ENCODE measurements around the gene DAAM1.

DAAM1 gene

DNA sequence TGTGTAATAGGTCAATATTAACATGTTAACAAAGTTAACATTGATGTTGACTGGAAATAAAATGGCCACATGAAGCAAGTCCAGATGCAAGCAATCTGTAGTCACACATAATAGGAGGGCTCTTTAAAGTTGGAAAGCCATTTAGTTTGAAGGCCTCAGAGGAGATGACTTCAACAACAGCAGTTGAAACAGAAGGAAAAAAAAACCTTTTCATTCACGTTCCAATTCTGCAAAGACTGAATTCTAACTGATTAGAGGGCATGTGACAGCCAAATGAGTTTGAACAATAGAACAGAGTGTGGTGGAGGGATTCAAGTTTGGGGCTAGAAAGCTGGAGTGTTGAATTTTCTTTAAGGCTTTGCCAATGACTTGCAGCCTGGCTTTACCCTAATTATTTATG is 41.5 kb upstream of the DAAM1 start:
- H3K4me2 ChIP-seq (ENCODE audit: low read length): no peak overlapping the region
- peaks cover 24% of the 10 kb centered on the region for H3K4me1 ChIP-seq (ENCODE audit: low read length)
- TF ChIP-seq, protein P1, sequence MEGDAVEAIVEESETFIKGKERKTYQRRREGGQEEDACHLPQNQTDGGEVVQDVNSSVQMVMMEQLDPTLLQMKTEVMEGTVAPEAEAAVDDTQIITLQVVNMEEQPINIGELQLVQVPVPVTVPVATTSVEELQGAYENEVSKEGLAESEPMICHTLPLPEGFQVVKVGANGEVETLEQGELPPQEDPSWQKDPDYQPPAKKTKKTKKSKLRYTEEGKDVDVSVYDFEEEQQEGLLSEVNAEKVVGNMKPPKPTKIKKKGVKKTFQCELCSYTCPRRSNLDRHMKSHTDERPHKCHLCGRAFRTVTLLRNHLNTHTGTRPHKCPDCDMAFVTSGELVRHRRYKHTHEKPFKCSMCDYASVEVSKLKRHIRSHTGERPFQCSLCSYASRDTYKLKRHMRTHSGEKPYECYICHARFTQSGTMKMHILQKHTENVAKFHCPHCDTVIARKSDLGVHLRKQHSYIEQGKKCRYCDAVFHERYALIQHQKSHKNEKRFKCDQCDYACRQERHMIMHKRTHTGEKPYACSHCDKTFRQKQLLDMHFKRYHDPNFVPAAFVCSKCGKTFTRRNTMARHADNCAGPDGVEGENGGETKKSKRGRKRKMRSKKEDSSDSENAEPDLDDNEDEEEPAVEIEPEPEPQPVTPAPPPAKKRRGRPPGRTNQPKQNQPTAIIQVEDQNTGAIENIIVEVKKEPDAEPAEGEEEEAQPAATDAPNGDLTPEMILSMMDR (IDR thresholded peaks at IDR 0.05; ENCODE audit: low read depth, low read length): no peak
- TF ChIP-seq EZH2phosphoT487 (IDR thresholded peaks at IDR 0.05; ENCODE audit: low read depth): no peak
- H3K9me3 ChIP-seq (ENCODE audit: insufficient read depth, low read length): no peaks in the 10 kb centered on the region
- H3K27me3 ChIP-seq (ENCODE audit: low read depth, low read length): peaks cover 10% of the 10 kb centered on the region
- no peak overlapping the region for H2AFZ ChIP-seq (ENCODE audit: low read depth, low read length)
- H3K27ac ChIP-seq (ENCODE audit: low read length): no peak overlapping the region
- no peaks in the 10 kb centered on the region for H3K79me2 ChIP-seq (ENCODE audit: low read length)
- H3K9ac ChIP-seq (ENCODE audit: low read length): no peak overlapping the region
- no peaks in the 10 kb centered on the region for H3K36me3 ChIP-seq (replicated peaks; ENCODE audit: low read depth, low read length)
- no peak overlapping the region for H3K4me3 ChIP-seq (ENCODE audit: low read length)
- no peaks in the 10 kb centered on the region for H4K20me1 ChIP-seq (ENCODE audit: insufficient read depth, low read length)

DNA sequence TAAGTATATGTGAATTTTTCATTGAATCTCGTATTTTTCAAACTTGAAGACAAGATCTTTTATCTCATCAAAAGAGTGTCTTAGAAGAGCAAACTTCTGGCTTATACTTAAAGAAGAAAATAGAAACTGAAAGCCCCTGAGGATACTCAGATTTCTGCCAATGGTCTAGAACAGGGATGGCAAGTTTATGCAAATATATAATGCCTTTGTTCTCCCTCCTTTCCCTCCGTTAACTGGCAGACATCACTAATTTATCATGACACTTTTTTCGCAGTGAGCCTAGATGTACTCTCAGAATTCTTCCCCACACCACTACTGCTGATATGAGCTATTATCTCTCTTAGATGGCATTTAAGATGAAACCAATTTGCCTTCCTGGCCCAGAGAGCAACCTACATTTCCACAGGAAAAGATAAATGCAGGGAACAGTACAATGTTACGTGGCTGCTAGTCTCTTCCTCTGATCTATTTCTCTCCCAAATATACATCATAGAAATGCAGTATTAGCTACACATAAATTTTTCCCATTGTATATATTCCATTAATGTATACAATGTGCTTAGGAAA is 40.0 kb upstream of the DAAM1 start:
- Histone ChIP-seq H3K79me2 (ENCODE audit: low read length) (no peaks in the 10 kb centered on the region), H3K4me2 (ENCODE audit: low read length) (peak overlapping the region; percentile 73), H3K27me3 (ENCODE audit: low read depth, low read length) (peaks cover 10% of the 10 kb centered on the region), H3K36me3 (replicated peaks; ENCODE audit: low read depth, low read length) (no peaks in the 10 kb centered on the region), H3K9me3 (ENCODE audit: insufficient read depth, low read length) (no peaks in the 10 kb centered on the region), H3K4me1 (ENCODE audit: low read length) (peaks cover 24% of the 10 kb centered on the region), H3K4me3 (ENCODE audit: low read length) (peak overlapping the region; percentile 47), H3K27ac (ENCODE audit: low read length) (no peak overlapping the region), H4K20me1 (ENCODE audit: insufficient read depth, low read length) (no peaks in the 10 kb centered on the region), H2AFZ (ENCODE audit: low read depth, low read length) (no peak overlapping the region), H3K9ac (ENCODE audit: low read length) (no peak overlapping the region)
- TF ChIP-seq, protein P1 (IDR thresholded peaks at IDR 0.05; ENCODE audit: low read depth, low read length): no peak

DNA sequence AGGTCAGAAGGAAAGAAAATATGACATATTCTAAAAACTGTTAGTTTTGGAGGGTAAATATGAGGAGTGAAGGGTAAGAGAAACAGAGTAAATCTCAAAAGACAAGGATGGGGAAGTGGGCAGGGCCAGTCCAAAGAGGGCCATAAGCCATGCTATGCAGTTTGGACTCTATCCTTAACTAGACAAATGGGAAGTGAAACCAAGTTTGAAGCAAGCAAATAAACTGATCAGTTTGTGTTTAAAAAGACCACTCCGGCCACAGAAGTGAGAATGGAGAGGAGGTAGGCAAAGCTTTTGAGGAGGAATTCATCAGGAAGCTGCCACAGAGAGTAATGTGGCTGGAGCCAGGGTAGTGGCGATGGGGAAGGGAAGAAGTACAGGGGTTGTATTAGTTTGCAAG is 37.5 kb upstream of the DAAM1 start:
- TF ChIP-seq EZH2phosphoT487 (IDR thresholded peaks at IDR 0.05; ENCODE audit: low read depth): no peak
- TF ChIP-seq, protein P1 (IDR thresholded peaks at IDR 0.05; ENCODE audit: low read depth, low read length): no peak
- H3K4me3 ChIP-seq (ENCODE audit: low read length): no peak overlapping the region
- H3K27me3 ChIP-seq (ENCODE audit: low read depth, low read length): peaks cover 13% of the 10 kb centered on the region
- no peaks in the 10 kb centered on the region for H3K79me2 ChIP-seq (ENCODE audit: low read length)
- H3K9me3 ChIP-seq (ENCODE audit: insufficient read depth, low read length): no peaks in the 10 kb centered on the region
- no peak overlapping the region for H2AFZ ChIP-seq (ENCODE audit: low read depth, low read length)
- peak overlapping the region; percentile 24; the same call in 1 of the 2 replicates for H3K4me2 ChIP-seq (ENCODE audit: low read length)
- H3K9ac ChIP-seq (ENCODE audit: low read length): no peak overlapping the region
- no peaks in the 10 kb centered on the region for H3K36me3 ChIP-seq (replicated peaks; ENCODE audit: low read depth, low read length)
- peaks cover 24% of the 10 kb centered on the region for H3K4me1 ChIP-seq (ENCODE audit: low read length)
- no peak overlapping the region for H3K27ac ChIP-seq (ENCODE audit: low read length)
- no peaks in the 10 kb centered on the region for H4K20me1 ChIP-seq (ENCODE audit: insufficient read depth, low read length)

DNA sequence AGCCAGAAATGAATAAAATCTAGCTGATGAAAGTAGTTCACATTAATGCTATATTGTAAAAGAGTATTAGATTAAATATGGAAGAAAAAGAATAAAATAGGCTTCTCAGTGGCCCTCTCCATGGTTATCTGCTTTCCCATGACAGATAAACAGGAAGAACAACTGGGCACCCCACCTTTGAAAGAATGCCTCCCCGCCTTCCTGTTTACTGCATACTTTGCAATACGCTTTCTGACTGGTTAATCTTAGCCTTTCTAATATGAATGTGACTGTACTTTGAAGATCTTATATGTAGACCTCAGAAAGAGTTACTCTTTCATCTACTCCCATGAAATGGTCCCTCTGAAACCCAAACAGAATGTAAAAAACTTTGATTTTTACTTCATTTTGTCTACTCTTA is 34.1 kb upstream of the DAAM1 start:
- Histone ChIP-seq H3K27me3 (ENCODE audit: low read depth, low read length) (0 out of 2 replicates have a peak, but pooled peaks cover 11% of the 10 kb centered on the region), H3K79me2 (ENCODE audit: low read length) (no peaks in the 10 kb centered on the region), H3K9me3 (ENCODE audit: insufficient read depth, low read length) (no peaks in the 10 kb centered on the region), H4K20me1 (ENCODE audit: insufficient read depth, low read length) (no peaks in the 10 kb centered on the region), H3K4me1 (ENCODE audit: low read length) (peaks cover 10% of the 10 kb centered on the region), H3K4me3 (ENCODE audit: low read length) (no peak overlapping the region), H3K27ac (ENCODE audit: low read length) (no peak overlapping the region), H3K36me3 (replicated peaks; ENCODE audit: low read depth, low read length) (peaks cover 3% of the 10 kb centered on the region), H3K4me2 (ENCODE audit: low read length) (no peak overlapping the region), H3K9ac (ENCODE audit: low read length) (no peak overlapping the region), H2AFZ (ENCODE audit: low read depth, low read length) (no peak overlapping the region)
- TF ChIP-seq EZH2phosphoT487 (IDR thresholded peaks at IDR 0.05; ENCODE audit: low read depth): no peak
- TF ChIP-seq, protein P1 (IDR thresholded peaks at IDR 0.05; ENCODE audit: low read depth, low read length): no peak
